Parathyroid adenoma (tissue), 2 donors: Measurements from ENCODE around the gene SH3GL1.

ENCODE experiments used
- H2AFZ ChIP-seq: fragments of 300-600 bp; sonication (generic); one replicate; pipeline ENCODE4 v1.7.0; 2017; ENCODE audit warnings: antibody characterized with exemption, mild to moderate bottlenecking
- H3K27ac ChIP-seq: fragments of 300-600 bp; sonication (generic); one replicate; pipeline ENCODE4 v1.7.0; 2017
- H3K27me3 ChIP-seq: fragments of 300-600 bp; sonication (generic); one replicate; pipeline ENCODE4 v1.7.0; 2017; ENCODE audit warnings: low read length; ENCODE audit not compliant: control insufficient read depth, insufficient read depth
- H3K36me3 ChIP-seq: fragments of 300-600 bp; sonication (generic); one replicate; pipeline ENCODE4 v1.7.0; 2017; ENCODE audit warnings: low read length; ENCODE audit not compliant: control insufficient read depth, insufficient read depth
- H3K4me1 ChIP-seq: fragments of 300-600 bp; sonication (generic); one replicate; pipeline ENCODE4 v1.7.0; 2017; ENCODE audit warnings: control low read depth
- H3K4me2 ChIP-seq: fragments of 300-600 bp; sonication (generic); one replicate; pipeline ENCODE4 v1.7.0; 2017; ENCODE audit warnings: low read length
- H3K4me3 ChIP-seq: fragments of 300-600 bp; sonication (generic); one replicate; pipeline ENCODE4 v1.7.0; 2017; ENCODE audit warnings: low read depth, low read length
- H3K79me2 ChIP-seq: fragments of 300-600 bp; sonication (generic); one replicate; pipeline ENCODE4 v1.7.0; 2017; ENCODE audit warnings: control low read depth
- H3K9ac ChIP-seq: fragments of 300-600 bp; sonication (generic); one replicate; pipeline ENCODE4 v1.7.0; 2017; ENCODE audit warnings: mild to moderate bottlenecking
- H3K9me3 ChIP-seq: fragments of 300-600 bp; sonication (generic); one replicate; pipeline ENCODE4 v1.7.0; 2017; ENCODE audit warnings: low read length; ENCODE audit not compliant: control insufficient read depth
- TF ChIP-seq, protein P1 (sequence below): fragments of 300-600 bp; sonication (generic); IDR thresholded peaks from one replicate; pipeline ENCODE4 v1.7.0; 2017; ENCODE audit warnings: antibody characterized with exemption, mild to moderate bottlenecking
- donor health status: primary hyperparathyroidism.

SH3GL1 gene

GRCh38 chr19:4360081-4360569 is 40.2 kb downstream of the SH3GL1 start:
- TF ChIP-seq, protein P1, sequence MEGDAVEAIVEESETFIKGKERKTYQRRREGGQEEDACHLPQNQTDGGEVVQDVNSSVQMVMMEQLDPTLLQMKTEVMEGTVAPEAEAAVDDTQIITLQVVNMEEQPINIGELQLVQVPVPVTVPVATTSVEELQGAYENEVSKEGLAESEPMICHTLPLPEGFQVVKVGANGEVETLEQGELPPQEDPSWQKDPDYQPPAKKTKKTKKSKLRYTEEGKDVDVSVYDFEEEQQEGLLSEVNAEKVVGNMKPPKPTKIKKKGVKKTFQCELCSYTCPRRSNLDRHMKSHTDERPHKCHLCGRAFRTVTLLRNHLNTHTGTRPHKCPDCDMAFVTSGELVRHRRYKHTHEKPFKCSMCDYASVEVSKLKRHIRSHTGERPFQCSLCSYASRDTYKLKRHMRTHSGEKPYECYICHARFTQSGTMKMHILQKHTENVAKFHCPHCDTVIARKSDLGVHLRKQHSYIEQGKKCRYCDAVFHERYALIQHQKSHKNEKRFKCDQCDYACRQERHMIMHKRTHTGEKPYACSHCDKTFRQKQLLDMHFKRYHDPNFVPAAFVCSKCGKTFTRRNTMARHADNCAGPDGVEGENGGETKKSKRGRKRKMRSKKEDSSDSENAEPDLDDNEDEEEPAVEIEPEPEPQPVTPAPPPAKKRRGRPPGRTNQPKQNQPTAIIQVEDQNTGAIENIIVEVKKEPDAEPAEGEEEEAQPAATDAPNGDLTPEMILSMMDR: no peak
- no peak overlapping the region for H3K27ac ChIP-seq
- H3K27me3 ChIP-seq: no peaks in the 10 kb centered on the region
- no peak overlapping the region for H3K4me3 ChIP-seq
- no peak overlapping the region for H2AFZ ChIP-seq
- peaks cover 2% of the 10 kb centered on the region for H3K4me1 ChIP-seq
- no peaks in the 10 kb centered on the region for H3K36me3 ChIP-seq
- H3K4me2 ChIP-seq: no peak overlapping the region
- H3K9ac ChIP-seq: no peak overlapping the region
- H3K9me3 ChIP-seq: no peaks in the 10 kb centered on the region
- peaks cover 2% of the 10 kb centered on the region for H3K79me2 ChIP-seq

GRCh38 chr19:4359627-4360000 is 40.7 kb downstream of the SH3GL1 start:
- Histone ChIP-seq H2AFZ (no peak overlapping the region), H3K27ac (no peak overlapping the region), H3K36me3 (no peaks in the 10 kb centered on the region), H3K4me3 (no peak overlapping the region), H3K9ac (no peak overlapping the region), H3K9me3 (no peaks in the 10 kb centered on the region), H3K4me1 (peaks cover 2% of the 10 kb centered on the region), H3K79me2 (no peaks in the 10 kb centered on the region), H3K27me3 (no peaks in the 10 kb centered on the region), H3K4me2 (no peak overlapping the region)
- TF ChIP-seq, protein P1: no peak

DNA sequence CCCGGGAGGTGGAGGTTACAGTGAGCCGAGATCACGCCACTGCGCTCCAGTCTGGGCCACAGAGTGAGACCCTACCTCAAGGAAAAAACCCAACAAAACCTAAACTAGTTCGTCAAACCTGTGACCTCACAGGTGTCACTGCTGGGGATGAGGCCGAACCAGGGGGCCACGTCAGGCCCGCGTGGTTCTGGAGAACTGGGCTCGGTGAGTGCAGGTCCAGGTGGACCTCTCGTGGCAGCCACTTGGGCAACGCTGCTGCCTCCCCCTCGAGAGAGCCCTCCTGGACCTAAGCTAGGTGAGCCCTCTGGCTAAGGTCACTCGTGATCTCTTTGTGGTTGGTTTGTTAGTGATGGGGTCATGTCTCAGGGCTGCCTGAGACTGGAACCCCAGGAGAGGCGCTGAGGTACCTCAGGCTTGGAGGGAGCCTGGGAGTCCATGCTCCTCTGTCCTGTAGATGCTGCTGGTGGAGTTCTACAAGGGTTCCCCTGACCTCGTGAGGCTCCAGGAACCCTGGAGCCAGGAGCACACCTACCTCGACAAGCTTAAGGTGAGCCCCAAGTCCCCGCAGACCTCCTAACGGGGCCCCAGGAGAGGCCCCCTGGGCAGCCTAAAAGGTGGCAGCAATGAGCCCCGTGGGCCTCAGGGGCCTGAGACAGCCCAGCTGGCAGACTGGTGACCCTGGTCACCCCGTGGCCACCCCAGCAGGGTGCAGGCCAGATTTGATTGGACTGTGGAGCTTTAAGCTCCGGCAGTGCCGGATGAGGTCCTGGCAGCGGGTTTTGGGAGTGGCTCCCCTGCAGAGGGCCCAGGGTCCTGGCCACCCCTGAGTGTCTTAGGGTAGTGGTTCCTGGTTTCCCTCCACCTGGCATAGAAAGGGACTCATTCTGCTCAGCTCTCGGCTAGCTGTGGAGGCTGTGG is 41.4 kb downstream of the SH3GL1 start:
- Histone ChIP-seq H3K79me2 (no peaks in the 10 kb centered on the region), H3K27ac (no peak overlapping the region), H3K36me3 (no peaks in the 10 kb centered on the region), H3K9ac (no peak overlapping the region), H3K4me3 (no peak overlapping the region), H3K4me1 (peaks cover 2% of the 10 kb centered on the region), H3K27me3 (no peaks in the 10 kb centered on the region), H2AFZ (no peak overlapping the region), H3K9me3 (no peaks in the 10 kb centered on the region), H3K4me2 (no peak overlapping the region)
- TF ChIP-seq, protein P1: no peak

DNA sequence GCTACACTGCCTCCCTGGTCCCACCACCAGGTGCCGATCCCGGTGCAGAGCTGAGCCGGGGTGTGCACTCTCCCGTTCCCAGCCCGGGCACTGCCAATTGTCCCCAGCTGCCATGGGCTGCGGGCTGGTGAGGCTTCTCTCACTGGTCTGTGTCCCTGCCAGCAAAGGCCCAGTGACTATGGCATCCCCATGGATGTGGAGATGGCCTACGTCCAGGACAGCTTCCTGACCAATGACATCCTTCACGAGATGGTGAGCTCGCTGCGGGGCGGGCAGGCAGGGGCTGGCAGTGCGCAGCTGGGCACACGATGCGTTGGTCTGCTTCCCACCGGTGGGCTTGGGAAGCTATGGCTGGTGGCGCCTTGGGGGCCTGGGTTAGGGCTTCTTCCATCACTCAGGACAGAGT is 42.4 kb downstream of the SH3GL1 start:
- Histone ChIP-seq H3K27me3 (no peaks in the 10 kb centered on the region), H3K4me1 (peaks cover 2% of the 10 kb centered on the region), H3K9ac (no peak overlapping the region), H3K79me2 (no peaks in the 10 kb centered on the region), H3K4me3 (no peak overlapping the region), H3K4me2 (no peak overlapping the region), H3K9me3 (no peaks in the 10 kb centered on the region), H3K36me3 (no peaks in the 10 kb centered on the region), H3K27ac (no peak overlapping the region), H2AFZ (no peak overlapping the region)
- TF ChIP-seq, protein P1: no peak
